ENCODE results near the gene TCP10L. TPM values are rescaled to one million over a fixed set of nuclear protein-coding genes. Genes with fewer than 3 reads are reported as not detected.
A peak's percentile ranks its signal among the peaks of the same experiment; 100 is the strongest.

The TCP10L gene
- total RNA-seq, 2 donors from 2014 or later, result 0.74 to 1.2 TPM

GRCh38 chr21:32569261-32570230, 15.8 kb downstream of the TCP10L start:
- Histone ChIP-seq H3K9me3 (no peaks in the 10 kb centered on the region), H3K27ac (peak overlapping the region; percentile 78), H3K4me1 (no peaks in the 10 kb centered on the region), H3K36me3 (no peaks in the 10 kb centered on the region), H3K27me3 (no peaks in the 10 kb centered on the region), H3K9ac (ENCODE audit: low read depth in 2 of 2, low read length in 2 of 2) (peak overlapping the region; percentile 59 to 84), H3K4me3 (peak overlapping the region; percentile 54)
- intact Hi-C loops (cut with DNase I), result loop anchor here (5.0 kb wide), 1 partner anchor 162 kb away; no protein-coding TSS in a partner anchor
- peak; percentile 70 for TF ChIP-seq CTCF (IDR thresholded peaks at IDR 0.05)
- DNase-seq, result peak; percentile 83

GRCh38 chr21:32567626-32568025, 17.7 kb downstream of the TCP10L start:
- intact Hi-C loops (cut with DNase I), result loop anchor here (5.0 kb wide), 1 partner anchor 160 kb away; no protein-coding TSS in a partner anchor
- H3K27me3 ChIP-seq, result no peaks in the 10 kb centered on the region
- DNase-seq, result no peak
- no peaks in the 10 kb centered on the region for H3K36me3 ChIP-seq
- no peaks in the 10 kb centered on the region for H3K4me1 ChIP-seq
- no peak overlapping the region for H3K27ac ChIP-seq
- no peaks in the 10 kb centered on the region for H3K9me3 ChIP-seq
- no peak overlapping the region for H3K4me3 ChIP-seq
- no peak overlapping the region for H3K9ac ChIP-seq (ENCODE audit: low read depth in 2 of 2, low read length in 2 of 2)
- no peak for TF ChIP-seq CTCF (IDR thresholded peaks at IDR 0.05)

DNA sequence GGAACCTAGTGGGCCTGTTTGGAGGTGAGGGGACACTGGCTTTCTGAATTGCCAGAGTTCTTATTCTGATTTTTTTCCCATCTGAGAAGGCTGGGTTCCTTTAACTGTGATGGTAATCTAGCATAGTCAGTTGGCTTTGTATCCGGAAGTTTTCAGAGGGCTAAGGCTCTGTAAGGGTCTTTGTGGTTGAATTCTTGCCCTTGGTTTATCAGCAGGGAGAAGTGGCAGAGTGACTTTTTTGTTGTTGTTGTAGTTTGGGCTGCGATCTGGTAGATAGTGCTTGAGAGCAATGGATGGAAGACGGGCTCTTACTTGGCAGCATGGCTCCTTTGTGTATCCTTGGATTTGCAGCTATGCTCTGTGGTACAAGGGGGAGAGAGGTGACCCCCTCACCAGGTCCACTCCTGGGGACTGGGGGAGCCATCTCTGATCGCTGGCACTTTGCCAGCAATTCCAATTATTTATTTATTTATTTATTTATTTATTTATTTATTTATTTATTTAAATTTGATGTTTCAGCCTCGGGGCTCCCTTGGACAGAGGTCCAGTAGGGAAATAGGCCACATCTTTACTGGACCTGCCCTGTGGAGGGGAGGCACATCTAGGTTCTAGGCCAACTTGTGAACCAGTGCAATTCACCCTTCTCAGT, 18.5 kb downstream of the TCP10L start:
- no peaks in the 10 kb centered on the region for H3K27me3 ChIP-seq
- DNase-seq, result no peak
- no peak overlapping the region for H3K9ac ChIP-seq (ENCODE audit: low read depth in 2 of 2, low read length in 2 of 2)
- H3K4me1 ChIP-seq, result no peaks in the 10 kb centered on the region
- TF ChIP-seq CTCF (IDR thresholded peaks at IDR 0.05), result no peak
- H3K9me3 ChIP-seq, result no peaks in the 10 kb centered on the region
- intact Hi-C loops (cut with DNase I), result loop anchor here (5.0 kb wide), 1 partner anchor 160 kb away; no protein-coding TSS in a partner anchor
- H3K4me3 ChIP-seq, result no peak overlapping the region
- H3K27ac ChIP-seq, result no peak overlapping the region
- H3K36me3 ChIP-seq, result no peaks in the 10 kb centered on the region

GRCh38 chr21:32565856-32566465, 19.4 kb downstream of the TCP10L start:
- Histone ChIP-seq H3K27ac (no peak overlapping the region), H3K4me3 (no peak overlapping the region), H3K4me1 (no peaks in the 10 kb centered on the region), H3K9ac (ENCODE audit: low read depth in 2 of 2, low read length in 2 of 2) (no peak overlapping the region), H3K27me3 (no peaks in the 10 kb centered on the region), H3K9me3 (no peaks in the 10 kb centered on the region), H3K36me3 (no peaks in the 10 kb centered on the region)
- no peak for DNase-seq
- intact Hi-C loops (cut with DNase I), result loop anchor here (5.0 kb wide), 1 partner anchor 159 kb away; no protein-coding TSS in a partner anchor
- no peak for TF ChIP-seq CTCF (IDR thresholded peaks at IDR 0.05)

GRCh38 chr21:32562915-32563314, 22.4 kb downstream of the TCP10L start:
- H3K4me3 ChIP-seq, result no peak overlapping the region
- H3K9me3 ChIP-seq, result no peaks in the 10 kb centered on the region
- no peaks in the 10 kb centered on the region for H3K4me1 ChIP-seq
- no peak for DNase-seq
- H3K9ac ChIP-seq (ENCODE audit: low read depth in 2 of 2, low read length in 2 of 2), result no peak overlapping the region
- intact Hi-C loops (cut with DNase I), result no loop called here
- TF ChIP-seq CTCF (IDR thresholded peaks at IDR 0.05), result no peak
- no peak overlapping the region for H3K27ac ChIP-seq
- no peaks in the 10 kb centered on the region for H3K27me3 ChIP-seq
- no peaks in the 10 kb centered on the region for H3K36me3 ChIP-seq

Data from colonic mucosa (tissue), 4 donors.